Testis (tissue), 2 donors: ENCODE measurements around the gene SLC17A7.

Source experiments
- CTCF ChIP-seq, 3 experiments: fragments of 450-650 bp in 2 of 3; fragments of 200-600 bp in 1 of 3; sonication (generic) in 1 of 3; IDR thresholded peaks; one replicate each; pipeline ENCODE4 v1.5.1; 2016 to 2019; ENCODE audit warnings: antibody characterized with exemption in 3 of 3, mild to moderate bottlenecking in 2 of 3, moderate library complexity in 1 of 3
- POLR2A ChIP-seq: fragments of 450-650 bp; IDR thresholded peaks from one replicate; pipeline ENCODE4 v1.6.1; 2017; ENCODE audit warnings: antibody characterized with exemption, mild to moderate bottlenecking, moderate library complexity

DNA sequence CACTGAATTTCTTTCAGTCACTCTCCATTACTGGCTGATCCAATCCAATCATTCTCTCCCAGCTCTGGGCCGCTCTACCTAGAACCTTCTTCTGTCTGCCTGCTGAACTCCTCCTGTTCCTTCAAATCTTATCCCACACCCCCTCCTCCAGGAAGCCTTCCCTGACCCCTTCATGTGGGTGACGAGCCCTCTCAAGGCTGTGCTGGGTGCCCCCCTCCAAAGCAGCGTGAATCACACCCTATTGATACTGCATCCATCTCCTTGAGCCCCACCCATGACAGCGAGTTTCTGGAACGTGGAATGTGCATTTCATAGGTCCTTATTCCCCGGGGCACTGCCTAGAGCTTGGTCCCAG lies 7.1 kb upstream of the SLC17A7 start:
- TF ChIP-seq CTCF (IDR thresholded peaks at IDR 0.05) (no peak), POLR2A (no peak)
